GM18526 (cell line): ENCODE results near the gene SMIM10.

ENCODE experiments used
- POLR2A ChIP-seq: IDR thresholded peaks from 3 replicates; pipeline ENCODE4 v1.6.1; 2011; ENCODE audit not compliant: insufficient read length; ENCODE audit errors: extremely low read depth

SMIM10 gene

GRCh38 chrX:134990801-134991481 is at the start of gene SMIM10:
TSS of gene SMIM10 (plus strand) at chrX:134990991. CDS start at chrX:134991096, 105 bp downstream.
- no peak for TF ChIP-seq POLR2A

GRCh38 chrX:134948333-134949241 is 42.2 kb upstream of the SMIM10 start:
- no peak for TF ChIP-seq POLR2A

- no peak for TF ChIP-seq POLR2A
These were observed 41.5 kb upstream of the SMIM10 start for GRCh38 chrX:134949271-134949670.

- TF ChIP-seq POLR2A = no peak
These were observed 33.0 kb upstream of the SMIM10 start for GRCh38 chrX:134957836-134958235.

DNA sequence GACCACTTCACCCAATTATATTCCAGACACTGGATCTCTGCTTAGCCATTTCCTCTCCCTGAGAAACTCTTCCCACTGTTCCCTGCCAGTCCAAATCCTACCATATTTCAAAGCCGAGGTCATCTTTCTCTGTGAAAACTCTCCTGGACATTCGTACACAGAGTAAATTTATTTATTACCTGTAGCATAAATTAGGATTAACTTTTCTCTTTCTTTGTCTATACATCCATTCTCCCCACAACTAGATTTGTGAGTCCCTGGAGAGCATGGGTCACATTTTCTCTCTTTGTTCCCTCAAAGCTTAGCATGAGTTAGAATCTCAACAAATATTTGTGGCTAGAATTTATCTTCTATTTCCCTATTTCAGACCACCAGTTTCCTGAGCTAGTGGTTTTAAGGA is 27.8 kb upstream of the SMIM10 start:
- TF ChIP-seq POLR2A = no peak

DNA sequence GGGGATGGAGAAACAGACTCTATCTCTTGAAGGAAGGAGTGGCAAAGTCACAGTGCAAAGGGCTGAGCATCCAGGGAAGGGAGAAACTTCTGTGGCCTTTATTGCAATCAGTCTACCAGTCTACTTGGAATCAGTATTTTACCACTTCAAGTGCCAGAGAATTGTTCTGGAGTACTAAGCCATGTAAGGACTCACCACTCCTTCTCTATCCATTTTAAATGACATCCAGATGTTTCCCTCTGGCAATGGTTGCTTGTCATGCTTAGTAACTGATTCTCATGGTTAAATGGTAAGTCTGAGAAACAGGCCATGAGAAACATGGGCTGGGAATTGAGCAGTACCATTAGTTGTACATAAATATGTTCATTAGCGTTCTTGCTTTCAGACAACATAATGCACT is 21.1 kb upstream of the SMIM10 start:
- no peak for TF ChIP-seq POLR2A

- TF ChIP-seq POLR2A = no peak
These were observed 18.9 kb upstream of the SMIM10 start for GRCh38 chrX:134971926-134972325.

DNA sequence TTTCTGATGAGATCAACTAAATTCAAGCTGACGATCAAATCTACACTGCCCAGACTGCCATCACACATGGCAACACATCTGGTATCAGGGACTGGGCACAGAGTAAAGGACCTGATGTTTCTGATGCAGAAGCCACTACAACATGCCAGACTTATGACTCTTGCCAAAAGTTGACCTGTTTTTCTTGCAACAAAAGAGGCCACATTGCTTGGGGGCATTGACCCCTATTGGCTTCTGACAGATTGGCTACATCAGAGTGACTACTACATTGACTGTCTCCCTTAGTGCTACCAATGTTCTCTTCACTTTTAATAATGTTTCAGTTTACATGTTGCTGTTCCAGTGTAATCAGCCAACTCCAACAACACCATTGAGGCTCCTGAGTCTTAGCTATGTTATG is 15.3 kb upstream of the SMIM10 start:
- TF ChIP-seq POLR2A = no peak

- TF ChIP-seq POLR2A = no peak
These were observed 8.9 kb upstream of the SMIM10 start for GRCh38 chrX:134981910-134982309.

GRCh38 chrX:134982748-134983147 is 8.0 kb upstream of the SMIM10 start:
- TF ChIP-seq POLR2A = no peak

DNA sequence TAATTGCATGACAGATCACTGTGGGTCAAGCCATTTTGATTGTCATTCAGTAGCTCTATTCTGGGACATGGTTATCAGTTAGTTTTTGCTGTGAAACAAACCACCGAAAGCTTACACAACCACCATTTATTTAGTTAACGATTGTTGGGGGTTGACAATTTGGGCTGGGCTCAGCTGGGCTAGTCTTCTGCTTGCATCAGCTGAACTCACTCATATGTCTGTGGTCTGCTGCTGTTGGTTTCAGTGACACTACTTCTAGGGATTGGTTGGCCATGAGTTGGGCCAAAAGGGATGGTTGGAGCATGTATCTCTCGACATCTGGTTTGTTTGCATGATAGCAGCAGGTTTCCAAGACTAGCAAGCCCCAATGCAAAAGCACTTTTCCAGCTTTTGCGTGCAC is 5.3 kb upstream of the SMIM10 start:
- no peak for TF ChIP-seq POLR2A

GRCh38 chrX:134990475-134990800 is 353 bp upstream of the SMIM10 start:
- TF ChIP-seq POLR2A = no peak

GRCh38 chrX:134997646-134998045 is 6.9 kb downstream of the SMIM10 start:
- TF ChIP-seq POLR2A = no peak

DNA sequence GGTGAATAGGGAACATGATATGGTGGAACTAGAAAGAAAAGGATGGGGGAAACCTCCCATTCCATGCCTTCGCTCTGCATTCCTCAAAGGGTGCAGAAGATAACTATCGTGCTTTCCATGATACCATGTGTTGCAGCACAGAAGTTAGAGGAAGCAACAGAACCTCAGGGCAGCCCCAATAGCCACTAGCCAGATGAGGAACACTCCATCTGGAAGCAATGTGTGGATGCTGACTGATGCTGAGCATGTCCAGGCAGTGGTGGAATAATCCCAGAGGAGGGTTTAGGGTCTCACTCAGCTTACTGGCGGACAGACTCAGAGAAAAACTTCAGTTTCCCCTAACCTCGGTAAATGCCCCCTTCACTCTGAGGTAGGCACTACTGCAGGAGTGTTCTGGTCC is 7.5 kb downstream of the SMIM10 start:
- TF ChIP-seq POLR2A = no peak

DNA sequence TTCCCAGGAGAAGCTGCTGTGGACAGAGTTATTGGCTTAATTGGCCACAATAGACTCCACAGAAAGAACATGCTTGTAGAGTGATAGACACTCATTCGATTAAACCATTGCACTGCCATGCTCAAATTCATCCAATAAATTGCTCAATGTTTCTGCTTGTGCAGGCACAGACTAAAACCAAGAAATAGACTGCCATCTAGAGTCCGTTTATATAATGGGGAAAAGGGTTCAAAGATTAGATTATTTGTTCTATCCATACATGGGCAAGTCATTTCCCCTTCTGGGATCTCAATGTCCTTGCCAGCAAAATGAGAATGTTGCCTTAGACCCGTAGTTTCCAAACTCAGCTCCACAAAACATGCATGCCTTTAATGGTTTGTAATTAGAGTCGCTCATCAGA is 8.7 kb downstream of the SMIM10 start:
- TF ChIP-seq POLR2A = no peak

- TF ChIP-seq POLR2A = no peak
These were observed 9.7 kb downstream of the SMIM10 start for GRCh38 chrX:135000516-135000915.

GRCh38 chrX:135003876-135004623 is 13.3 kb downstream of the SMIM10 start:
- no peak for TF ChIP-seq POLR2A

GRCh38 chrX:135006187-135006586 is 15.4 kb downstream of the SMIM10 start:
- TF ChIP-seq POLR2A = no peak
